GM12878 (cell line): ENCODE results near the gene TBC1D23. TPM values are rescaled to one million over a fixed set of nuclear protein-coding genes. Genes with fewer than 3 reads are reported as not detected.

ENCODE experiments used
- ATAC-seq: fragments of 200-7000 bp; cut with Tn5 transposase; 3 replicates; pipeline ENCODE4 v1.9.1; 2020; ENCODE audit warnings: mild to moderate bottlenecking, moderate library complexity
- BruUV-seq: library from RNA; stranded (reverse); fragments of 400-500 nt; replicated peaks from 2 replicates; lab custom pipeline; 2021; lab: Mats Ljungman, UMichigan
- CTCF ChIA-PET: fragments of 300-600 bp; sonication (Branson Sonifier 250); formaldehyde crosslinking; extraction: SDS; loops from one replicate; lab custom pipeline; 2021; ENCODE audit warnings: inconsistent platforms; lab: Yijun Ruan, JAX
- POLR2A ChIA-PET: fragments of 350-600 bp; formaldehyde crosslinking; extraction: SDS; loops from one replicate; lab custom pipeline; 2021; ENCODE audit warnings: inconsistent platforms; lab: Charles Lee
- RAD21 ChIA-PET: fragments of 300-600 bp; sonication (Branson Sonifier 250); formaldehyde crosslinking; loops from one replicate; lab custom pipeline; 2023; ENCODE audit warnings: antibody characterized with exemption; ENCODE audit not compliant: unreplicated experiment; lab: Charles Lee
- SMC1A ChIA-PET: fragments of 300-600 bp; sonication (Branson Sonifier 250); formaldehyde crosslinking; loops from one replicate; lab custom pipeline; 2023; ENCODE audit not compliant: unreplicated experiment, uncharacterized antibody; lab: Charles Lee
- DNase-seq: peaks from one replicate; pipeline ENCODE4 v3.0.0-alpha.2; 2011; ENCODE audit warnings: low read depth, low spot score
- FAIRE-seq: peaks from 3 replicates; lab custom pipeline; 2011; peaks lifted over from hg19 to GRCh38; lab: Jason Lieb, UNC
- H2AFZ ChIP-seq: 2 replicates; pipeline ENCODE4 v1.6.0; 2011; ENCODE audit warnings: low read depth, low read length, control low read depth; ENCODE audit not compliant: control insufficient read depth
- H3K27ac ChIP-seq: 2 replicates; pipeline ENCODE4 v1.5.1; 2011; ENCODE audit warnings: control low read depth; ENCODE audit not compliant: control insufficient read depth, insufficient read depth
- H3K27me3 ChIP-seq, 2 experiments: replicated peaks in 1 of 2; 2 replicates each; pipeline versions ENCODE4 v1.6.0 to v1.6.1; 2011; ENCODE audit warnings: low read length in 1 of 2; ENCODE audit not compliant: control insufficient read depth in 2 of 2, insufficient read depth in 2 of 2
- H3K36me3 ChIP-seq, 2 experiments: 2 replicates each; pipeline ENCODE4 v1.5.1; 2011; ENCODE audit warnings: low read length in 1 of 2; ENCODE audit not compliant: control insufficient read depth in 2 of 2, insufficient read depth in 2 of 2
- H3K4me1 ChIP-seq: 2 replicates; pipeline ENCODE4 v1.6.1; 2011; ENCODE audit warnings: mild to moderate bottlenecking, low read length, moderate library complexity, mixed read lengths; ENCODE audit not compliant: control insufficient read depth, insufficient read depth
- H3K4me2 ChIP-seq: 2 replicates; pipeline ENCODE4 v1.6.0; 2011; ENCODE audit warnings: control low read depth; ENCODE audit not compliant: control insufficient read depth, insufficient read depth
- H3K4me3 ChIP-seq: fragments of 200-600 bp; sonication (generic); 2 replicates; pipeline ENCODE4 v1.5.1; 2016
- H3K79me2 ChIP-seq: 2 replicates; pipeline ENCODE4 v1.6.0; 2011; ENCODE audit warnings: low read length; ENCODE audit not compliant: control insufficient read depth, insufficient read depth
- H3K9ac ChIP-seq: 2 replicates; pipeline ENCODE4 v1.8.0; 2011; ENCODE audit warnings: low read length, control low read depth, mixed read lengths; ENCODE audit not compliant: control insufficient read depth, insufficient read depth
- H3K9me3 ChIP-seq: replicated peaks from 3 replicates; pipeline ENCODE4 v1.5.1; 2011; ENCODE audit warnings: mild to moderate bottlenecking, low read length; ENCODE audit not compliant: control insufficient read depth, insufficient read depth
- H4K20me1 ChIP-seq: 2 replicates; pipeline ENCODE4 v1.6.0; 2011; ENCODE audit not compliant: control insufficient read depth, insufficient read depth
- CBFB ChIP-seq: IDR thresholded peaks from 2 replicates; pipeline ENCODE4 v1.6.1; 2016; ENCODE audit warnings: antibody characterized with exemption, low read depth
- CBX5 ChIP-seq: sonication (generic); IDR thresholded peaks from 2 replicates; pipeline ENCODE4 v1.6.1; 2016; ENCODE audit warnings: low read depth, moderate library complexity, mild to moderate bottlenecking, inconsistent platforms
- DPF2 ChIP-seq: fragments of 450-650 bp; IDR thresholded peaks from 2 replicates; pipeline ENCODE4 v1.6.1; 2017; ENCODE audit warnings: mild to moderate bottlenecking
- ELK1 ChIP-seq: IDR thresholded peaks from 2 replicates; pipeline ENCODE4 v1.6.1; 2012; ENCODE audit warnings: low read depth, low read length, improper control_type of control experiment
- ESRRA ChIP-seq: IDR thresholded peaks from 2 replicates; pipeline ENCODE4 v1.6.1; 2012; ENCODE audit warnings: mild to moderate bottlenecking, low read length, improper control_type of control experiment
- FOXM1 ChIP-seq: IDR thresholded peaks from 2 replicates; pipeline ENCODE4 v1.6.1; 2012; ENCODE audit warnings: low read depth, mild to moderate bottlenecking, inconsistent platforms, low read length, moderate library complexity
- LARP7 ChIP-seq: fragments of 450-650 bp; IDR thresholded peaks from 2 replicates; pipeline ENCODE4 v1.6.1; 2017; ENCODE audit warnings: mild to moderate bottlenecking
- NFYA ChIP-seq: IDR thresholded peaks from 2 replicates; pipeline ENCODE4 v1.6.1; 2011; ENCODE audit warnings: low read depth, mild to moderate bottlenecking, low read length, improper control_type of control experiment, borderline replicate concordance
- PAX5 ChIP-seq: IDR thresholded peaks from 2 replicates; pipeline ENCODE4 v1.6.1; 2011; ENCODE audit warnings: low read depth, low read length, borderline replicate concordance
- PAX8 ChIP-seq: fragments of 450-650 bp; IDR thresholded peaks from 2 replicates; pipeline ENCODE4 v1.6.1; 2017; ENCODE audit warnings: mild to moderate bottlenecking, moderate library complexity
- POLR2AphosphoS2 ChIP-seq: IDR thresholded peaks from 2 replicates; pipeline ENCODE4 v1.6.1; 2011; ENCODE audit warnings: low read depth, mild to moderate bottlenecking, low read length, improper control_type of control experiment, moderate library complexity
- RAD21 ChIP-seq: IDR thresholded peaks from 2 replicates; pipeline ENCODE4 v1.6.1; 2011; ENCODE audit warnings: mild to moderate bottlenecking, low read depth, low read length, moderate library complexity; ENCODE audit not compliant: insufficient read depth
- SMAD5 ChIP-seq: IDR thresholded peaks from 2 replicates; pipeline ENCODE4 v1.6.1; 2016; ENCODE audit warnings: antibody characterized with exemption, low read depth
- SMARCA5 ChIP-seq: fragments of 450-650 bp; IDR thresholded peaks from 2 replicates; pipeline ENCODE4 v1.6.1; 2017; ENCODE audit warnings: mild to moderate bottlenecking
- SMC3 ChIP-seq: IDR thresholded peaks from 2 replicates; pipeline ENCODE4 v1.6.1; 2011; ENCODE audit warnings: low read length, improper control_type of control experiment, borderline replicate concordance
- SREBF2 ChIP-seq: IDR thresholded peaks from 2 replicates; pipeline ENCODE4 v1.6.1; 2012; ENCODE audit warnings: mild to moderate bottlenecking, low read length
- WRNIP1 ChIP-seq: IDR thresholded peaks from 2 replicates; pipeline ENCODE4 v1.6.1; 2011; ENCODE audit warnings: low read depth, low read length, improper control_type of control experiment, borderline replicate concordance
- YY1 ChIP-seq: IDR thresholded peaks from 2 replicates; pipeline ENCODE4 v1.6.1; 2011; ENCODE audit warnings: low read depth, mild to moderate bottlenecking, low read length
- WGBS: methylation state at CpG from one replicate; pipeline ENCODE4 v1.1.6; 2016; ENCODE audit warnings: low lambda C conversion rate; ENCODE audit not compliant: insufficient replicate concordance, insufficient coverage; ENCODE audit errors: missing lambda C conversion rate; 5-methylcytosine and 5-hydroxymethylcytosine counted together
- in situ Hi-C: fragments of 300-500 bp; cut with MboI; formaldehyde crosslinking; loops from 9 replicates; pipeline ENCODE4 v1.14.3; 2018; ENCODE audit warnings: mixed read lengths
- intact Hi-C: fragments of 100-400 bp; cut with micrococcal nuclease; formaldehyde crosslinking; loops from one replicate; pipeline ENCODE4 v1.14.2; 2022; ENCODE audit not compliant: unreplicated experiment
- polyA plus RNA-seq, 11 experiments: library from polyadenylated mRNA; depleted of rRNA in 4 of 11; unstranded in 6 of 11; stranded (reverse) in 5 of 11; fragments of >200 nt; fragmentation: Nextera tagmentation in 4 of 11; fragmentation: Illumina TruSeq in 1 of 11; extraction: Ambion mirVana in 4 of 11; extraction: Trizol in 1 of 11; gene quantifications; 1 replicate in 1 of 11; 2 replicates in 10 of 11; pipeline versions ENCODE4 v1.2.1 to v1.2.3, GENCODE V29; 2011 to 2016; ENCODE audit warnings: inconsistent platforms in 2 of 11, missing spikeins in 2 of 11, low read depth in 1 of 11
- total RNA-seq, 4 experiments: library from RNA; depleted of rRNA in 3 of 4; stranded (reverse); fragments of >200 nt in 3 of 4; fragmentation: Illumina TruSeq in 1 of 4; extraction: Trizol in 1 of 4; gene quantifications; 2 replicates each; pipeline versions ENCODE4 v1.2.1 to v1.2.3, GENCODE V29; 2013 to 2021
- TF ChIP-seq, protein P1 (sequence below): IDR thresholded peaks from 2 replicates; pipeline ENCODE4 v1.6.1; 2012; ENCODE audit warnings: low read depth, low read length, improper control_type of control experiment
- TF ChIP-seq, protein P2 (sequence below), 3 experiments: IDR thresholded peaks in 2 of 3; conservative IDR thresholded peaks in 1 of 3; 2 replicates each; pipeline ENCODE4 v1.5.1; 2011; ENCODE audit warnings: low read depth in 3 of 3, low read length in 3 of 3, mild to moderate bottlenecking in 3 of 3, control low read depth in 2 of 3, moderate library complexity in 2 of 3, inconsistent platforms in 1 of 3, mixed read lengths in 1 of 3; ENCODE audit not compliant: control insufficient read depth in 2 of 3, insufficient read depth in 1 of 3; ENCODE audit errors: extremely low read depth in 1 of 3
- TF ChIP-seq, protein P3 (sequence below): IDR thresholded peaks from 2 replicates; pipeline ENCODE4 v1.6.1; 2011; ENCODE audit warnings: mild to moderate bottlenecking, low read depth, low read length, moderate library complexity; ENCODE audit not compliant: insufficient replicate concordance

TBC1D23 gene
- total and polyA plus RNA-seq, 10 of the 15 experiments (the other 5 are each of a cell fraction or from before 2014, with no cell fraction given) = 8.2 to 23.2 (median 16.6) TPM

DNA sequence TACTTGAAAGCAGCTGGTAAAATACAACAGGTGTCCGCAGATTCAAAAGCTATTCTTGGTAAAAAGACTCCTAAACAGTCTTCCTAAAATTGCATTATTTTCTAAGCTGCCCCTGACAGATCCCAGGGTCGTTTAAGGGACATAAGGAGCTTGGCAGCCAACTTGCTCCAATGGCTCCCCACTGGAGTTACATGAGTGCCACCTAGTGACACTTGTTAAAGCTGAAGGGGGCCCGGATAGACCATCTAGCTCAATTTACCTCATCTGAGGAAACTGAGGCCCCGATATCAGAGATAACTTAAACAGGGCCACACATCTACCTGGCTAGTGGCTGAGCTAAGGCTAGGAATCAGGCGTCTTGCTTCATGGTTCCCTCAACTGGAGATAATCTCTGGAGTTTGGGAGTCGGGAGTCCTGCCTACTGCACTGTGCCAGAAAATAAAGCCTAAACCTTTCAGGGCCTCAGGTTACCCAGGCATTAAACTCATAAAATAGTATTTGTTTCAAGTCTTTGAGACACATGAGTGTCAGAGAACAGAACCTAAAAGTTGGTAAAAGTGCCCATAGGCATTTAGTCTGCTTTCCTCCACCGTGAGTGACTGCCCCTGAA, 6.5 kb upstream of the TBC1D23 start:
- H3K4me1 ChIP-seq = no peaks in the 10 kb centered on the region
- no peak overlapping the region for H3K4me3 ChIP-seq
- BruUV-seq = no TSS peak
- H3K27me3 ChIP-seq = no peaks in the 10 kb centered on the region
- no peaks in the 10 kb centered on the region; the same call in 2 of the 3 replicates for H3K9me3 ChIP-seq
- no peak overlapping the region for H3K27ac ChIP-seq
- TF ChIP-seq SMC3 (peak; percentile 95), WRNIP1 (no peak), FOXM1 (peak; percentile 36; the same call in 1 of the 2 replicates), ELK1 (no peak), PAX5 (no peak), DPF2 (no peak), POLR2AphosphoS2 (no peak), NFYA (no peak), ESRRA (no peak), SREBF2 (no peak), SMARCA5 (no peak), RAD21 (peak; percentile 99), YY1 (peak; percentile 83), LARP7 (no peak), PAX8 (no peak), SMAD5 (no peak), CBX5 (no peak), CBFB (no peak)
- TF ChIP-seq, protein P1, sequence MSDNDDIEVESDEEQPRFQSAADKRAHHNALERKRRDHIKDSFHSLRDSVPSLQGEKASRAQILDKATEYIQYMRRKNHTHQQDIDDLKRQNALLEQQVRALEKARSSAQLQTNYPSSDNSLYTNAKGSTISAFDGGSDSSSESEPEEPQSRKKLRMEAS = no peak
- TF ChIP-seq, protein P2, sequence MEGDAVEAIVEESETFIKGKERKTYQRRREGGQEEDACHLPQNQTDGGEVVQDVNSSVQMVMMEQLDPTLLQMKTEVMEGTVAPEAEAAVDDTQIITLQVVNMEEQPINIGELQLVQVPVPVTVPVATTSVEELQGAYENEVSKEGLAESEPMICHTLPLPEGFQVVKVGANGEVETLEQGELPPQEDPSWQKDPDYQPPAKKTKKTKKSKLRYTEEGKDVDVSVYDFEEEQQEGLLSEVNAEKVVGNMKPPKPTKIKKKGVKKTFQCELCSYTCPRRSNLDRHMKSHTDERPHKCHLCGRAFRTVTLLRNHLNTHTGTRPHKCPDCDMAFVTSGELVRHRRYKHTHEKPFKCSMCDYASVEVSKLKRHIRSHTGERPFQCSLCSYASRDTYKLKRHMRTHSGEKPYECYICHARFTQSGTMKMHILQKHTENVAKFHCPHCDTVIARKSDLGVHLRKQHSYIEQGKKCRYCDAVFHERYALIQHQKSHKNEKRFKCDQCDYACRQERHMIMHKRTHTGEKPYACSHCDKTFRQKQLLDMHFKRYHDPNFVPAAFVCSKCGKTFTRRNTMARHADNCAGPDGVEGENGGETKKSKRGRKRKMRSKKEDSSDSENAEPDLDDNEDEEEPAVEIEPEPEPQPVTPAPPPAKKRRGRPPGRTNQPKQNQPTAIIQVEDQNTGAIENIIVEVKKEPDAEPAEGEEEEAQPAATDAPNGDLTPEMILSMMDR (IDR thresholded peaks at IDR 0.05 in 2 of 3, conservative IDR thresholded peaks at IDR 0.05 in 1 of 3; ENCODE audit: control insufficient read depth in 2 of 3, extremely low read depth in 1 of 3, insufficient read depth in 1 of 3, low read depth in 3 of 3, low read length in 3 of 3) = peak; percentile 75 to 83 (median 78)
- TF ChIP-seq, protein P3, sequence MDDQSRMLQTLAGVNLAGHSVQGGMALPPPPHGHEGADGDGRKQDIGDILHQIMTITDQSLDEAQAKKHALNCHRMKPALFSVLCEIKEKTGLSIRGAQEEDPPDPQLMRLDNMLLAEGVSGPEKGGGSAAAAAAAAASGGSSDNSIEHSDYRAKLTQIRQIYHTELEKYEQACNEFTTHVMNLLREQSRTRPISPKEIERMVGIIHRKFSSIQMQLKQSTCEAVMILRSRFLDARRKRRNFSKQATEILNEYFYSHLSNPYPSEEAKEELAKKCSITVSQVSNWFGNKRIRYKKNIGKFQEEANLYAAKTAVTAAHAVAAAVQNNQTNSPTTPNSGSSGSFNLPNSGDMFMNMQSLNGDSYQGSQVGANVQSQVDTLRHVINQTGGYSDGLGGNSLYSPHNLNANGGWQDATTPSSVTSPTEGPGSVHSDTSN = no peak
- no peak overlapping the region for H3K4me2 ChIP-seq
- RAD21 ChIA-PET = interaction anchor here (0.6 to 3.6 kb wide), 28 partner anchors 21 to 658 kb away, joined by 3 to 63 read pairs (median 4); partner anchors contain the start of gene CMSS1
- peak; percentile 95 for ATAC-seq
- in situ Hi-C loops (loop anchor here (5.0 kb wide), 2 partner anchors 187 to 417 kb away; no protein-coding TSS in a partner anchor), intact Hi-C loops (loop anchor here (1.0 kb wide), 3 partner anchors 186 to 422 kb away; no protein-coding TSS in a partner anchor)
- H2AFZ ChIP-seq = no peak overlapping the region; the same call in 1 of the 2 replicates
- no peak for DNase-seq
- no peak overlapping the region for H3K9ac ChIP-seq
- no peak for FAIRE-seq
- no peaks in the 10 kb centered on the region for H4K20me1 ChIP-seq
- SMC1A ChIA-PET = interaction anchor here (0.6 to 4.2 kb wide), 30 partner anchors 9 to 610 kb away, joined by 3 to 47 read pairs (median 5); no protein-coding TSS in a partner anchor
- CTCF ChIA-PET = interaction anchor here (0.5 to 5.1 kb wide), 51 partner anchors 9 to 606 kb away, joined by 3 to 112 read pairs (median 4); no protein-coding TSS in a partner anchor
- POLR2A ChIA-PET = interaction anchor here (0.8 to 1.2 kb wide), 2 partner anchors 186 to 422 kb away, joined by 3 to 4 read pairs; no protein-coding TSS in a partner anchor
- H3K79me2 ChIP-seq = no peaks in the 10 kb centered on the region
- H3K36me3 ChIP-seq = no peaks in the 10 kb centered on the region
- 26% methylated on average over 7 of the region's 7 CpGs for WGBS
